KOPT-K1 (cell line): ENCODE measurements around the gene PKNOX2.

Experiments
- H3K27ac ChIP-seq: fragments of 200-600 bp; sonication (generic); 2 replicates; pipeline ENCODE4 v1.5.1; 2016; ENCODE audit warnings: antibody characterized with exemption, mild to moderate bottlenecking, low read depth, low read length; ENCODE audit not compliant: poor library complexity, severe bottlenecking
- H3K36me3 ChIP-seq: fragments of 200-600 bp; sonication (generic); 2 replicates; pipeline ENCODE4 v1.5.1; 2017; ENCODE audit warnings: antibody characterized with exemption, mild to moderate bottlenecking, low read length, moderate library complexity; ENCODE audit not compliant: insufficient read depth
- H3K9me3 ChIP-seq: fragments of 200-600 bp; sonication (generic); 2 replicates; pipeline ENCODE4 v1.5.1; 2017; ENCODE audit warnings: antibody characterized with exemption, low read length, mild to moderate bottlenecking; ENCODE audit not compliant: insufficient read depth, poor library complexity, severe bottlenecking

Gene PKNOX2

GRCh38 chr11:125441648-125442410, 277.3 kb downstream of the PKNOX2 start:
- Histone ChIP-seq H3K9me3 (no peaks in the 10 kb centered on the region), H3K27ac (no peak overlapping the region), H3K36me3 (no peaks in the 10 kb centered on the region)

GRCh38 chr11:125442946-125443345, 278.4 kb downstream of the PKNOX2 start:
- Histone ChIP-seq H3K36me3 (no peaks in the 10 kb centered on the region), H3K9me3 (no peaks in the 10 kb centered on the region), H3K27ac (no peak overlapping the region)

- H3K9me3 ChIP-seq, result no peaks in the 10 kb centered on the region
- no peaks in the 10 kb centered on the region for H3K36me3 ChIP-seq
These were observed 279.3 kb downstream of the PKNOX2 start for GRCh38 chr11:125443767-125444311.

GRCh38 chr11:125445731-125446130, 281.2 kb downstream of the PKNOX2 start:
- Histone ChIP-seq H3K36me3 (no peaks in the 10 kb centered on the region), H3K9me3 (no peaks in the 10 kb centered on the region), H3K27ac (no peak overlapping the region)

More at GRCh38 chr11:125443767-125444311, 279.3 kb downstream of the PKNOX2 start:
- H3K27ac ChIP-seq, result no peak overlapping the region

GRCh38 chr11:125446279-125446678, 281.7 kb downstream of the PKNOX2 start:
- Histone ChIP-seq H3K36me3 (no peaks in the 10 kb centered on the region), H3K9me3 (no peaks in the 10 kb centered on the region), H3K27ac (no peak overlapping the region)

- Histone ChIP-seq H3K9me3 (no peaks in the 10 kb centered on the region), H3K36me3 (no peaks in the 10 kb centered on the region), H3K27ac (no peak overlapping the region)
These were observed 283.2 kb downstream of the PKNOX2 start for GRCh38 chr11:125447721-125448120.

- no peaks in the 10 kb centered on the region for H3K9me3 ChIP-seq
- no peaks in the 10 kb centered on the region for H3K36me3 ChIP-seq
- H3K27ac ChIP-seq, result no peak overlapping the region
These were observed 283.6 kb downstream of the PKNOX2 start for GRCh38 chr11:125448136-125448535.

- Histone ChIP-seq H3K9me3 (no peaks in the 10 kb centered on the region), H3K36me3 (no peaks in the 10 kb centered on the region), H3K27ac (no peak overlapping the region)
These were observed 285.0 kb downstream of the PKNOX2 start for GRCh38 chr11:125449565-125449964.

- no peaks in the 10 kb centered on the region for H3K36me3 ChIP-seq
- no peak overlapping the region for H3K27ac ChIP-seq
- H3K9me3 ChIP-seq, result no peaks in the 10 kb centered on the region
These were observed 287.0 kb downstream of the PKNOX2 start for GRCh38 chr11:125451400-125452124.

- H3K27ac ChIP-seq, result no peak overlapping the region
- no peaks in the 10 kb centered on the region for H3K9me3 ChIP-seq
- H3K36me3 ChIP-seq, result no peaks in the 10 kb centered on the region
These were observed 287.5 kb downstream of the PKNOX2 start for GRCh38 chr11:125452125-125452470.

- H3K27ac ChIP-seq, result no peak overlapping the region
- H3K9me3 ChIP-seq, result no peaks in the 10 kb centered on the region
- H3K36me3 ChIP-seq, result no peaks in the 10 kb centered on the region
These were observed 289.5 kb downstream of the PKNOX2 start for GRCh38 chr11:125454047-125454446.

- H3K9me3 ChIP-seq, result no peaks in the 10 kb centered on the region
- no peak overlapping the region for H3K27ac ChIP-seq
- H3K36me3 ChIP-seq, result no peaks in the 10 kb centered on the region
These were observed 291.3 kb downstream of the PKNOX2 start for GRCh38 chr11:125455851-125456250.

GRCh38 chr11:125457814-125458343, 293.3 kb downstream of the PKNOX2 start:
- no peak overlapping the region for H3K27ac ChIP-seq
- H3K9me3 ChIP-seq, result no peaks in the 10 kb centered on the region
- no peaks in the 10 kb centered on the region for H3K36me3 ChIP-seq

GRCh38 chr11:125460275-125460674, 295.7 kb downstream of the PKNOX2 start:
- no peaks in the 10 kb centered on the region for H3K9me3 ChIP-seq
- no peak overlapping the region for H3K27ac ChIP-seq
- H3K36me3 ChIP-seq, result no peaks in the 10 kb centered on the region

- no peaks in the 10 kb centered on the region for H3K36me3 ChIP-seq
- H3K9me3 ChIP-seq, result no peaks in the 10 kb centered on the region
- H3K27ac ChIP-seq, result no peak overlapping the region
These were observed 299.2 kb downstream of the PKNOX2 start for GRCh38 chr11:125463590-125464269.
